ENCODE measurements around the gene SH3PXD2A. TPM values are rescaled to one million over a fixed set of nuclear protein-coding genes. Genes with fewer than 3 reads are reported as not detected.
A peak's percentile ranks its signal among the peaks of the same experiment; 100 is the strongest.

The SH3PXD2A gene
- total and polyA plus RNA-seq, 2 of the 4 experiments (the other 2 are of a cell fraction), result 6.3 to 23.0 TPM

DNA sequence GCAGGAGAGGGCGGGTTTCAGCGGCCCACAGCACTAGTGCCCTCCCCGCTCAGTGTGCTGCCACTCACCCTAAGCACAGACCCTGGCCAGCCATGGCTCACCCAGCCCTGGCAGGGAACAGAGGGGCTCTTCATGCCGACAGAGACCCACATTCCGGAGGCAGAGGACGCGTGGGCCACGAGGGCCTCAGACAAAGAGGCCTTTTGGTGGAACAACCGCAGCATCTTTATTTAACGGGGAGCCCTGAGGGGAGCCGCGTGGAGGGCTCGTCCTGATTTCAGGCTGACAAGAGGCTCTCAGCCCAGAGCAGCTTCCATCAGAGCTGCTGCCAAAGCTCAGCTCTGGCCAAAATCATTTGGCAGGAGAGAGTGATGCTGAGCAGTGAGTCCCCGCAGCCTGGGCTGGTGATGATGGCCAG lies 127.8 kb downstream of the SH3PXD2A start:
- dilution Hi-C loops (cut with HindIII; ENCODE audit: low sequenced_read_pairs, unreplicated experiment) (no loop called here), in situ Hi-C loops (cut with MboI; ENCODE audit: low sequenced_read_pairs) (no loop called here), intact Hi-C loops (cut with micrococcal nuclease) (no loop called here)
- ChIA-PET POLR2A (ENCODE audit: unreplicated experiment) (no interaction called here), CTCF (no interaction called here)
- no peak overlapping the region for H2AK5ac ChIP-seq (ENCODE audit: low read depth, low read length)
- peaks cover 7% of the 10 kb centered on the region; the same call in 1 of the 2 replicates for H3K36me3 ChIP-seq (ENCODE audit: control insufficient read depth, insufficient read depth, low read length)
- DNase-seq (no peak), ATAC-seq (ENCODE audit: low read depth) (no peak)
- no peak overlapping the region for H3K27ac ChIP-seq (ENCODE audit: insufficient read depth, low read length)
- H3K9ac ChIP-seq (ENCODE audit: low read depth, low read length), result no peak overlapping the region
- H2BK15ac ChIP-seq (ENCODE audit: low read depth, low read length), result no peak overlapping the region
- no peak overlapping the region for H2BK5ac ChIP-seq (ENCODE audit: low read depth, low read length, poor library complexity, severe bottlenecking)
- H3K14ac ChIP-seq (replicated peaks; ENCODE audit: low read depth, low read length), result no peak overlapping the region
- H3K4me3 ChIP-seq (ENCODE audit: insufficient read depth, low read depth, low read length), result no peak overlapping the region
- H3K9me3 ChIP-seq (ENCODE audit: control insufficient read depth, insufficient read depth, low read length), result no peaks in the 10 kb centered on the region
- H2BK20ac ChIP-seq (ENCODE audit: low read depth, low read length), result no peak overlapping the region
- H3K4me2 ChIP-seq (ENCODE audit: low read depth, low read length), result no peak overlapping the region
- H3K18ac ChIP-seq (ENCODE audit: low read depth, low read length), result no peak overlapping the region
- no peak overlapping the region for H4K5ac ChIP-seq (ENCODE audit: low read depth, low read length)
- 0 out of 2 replicates have a peak, but pooled peaks cover 3% of the 10 kb centered on the region for H3K9me1 ChIP-seq (ENCODE audit: insufficient read depth, low read length)
- TF ChIP-seq, protein P1, sequence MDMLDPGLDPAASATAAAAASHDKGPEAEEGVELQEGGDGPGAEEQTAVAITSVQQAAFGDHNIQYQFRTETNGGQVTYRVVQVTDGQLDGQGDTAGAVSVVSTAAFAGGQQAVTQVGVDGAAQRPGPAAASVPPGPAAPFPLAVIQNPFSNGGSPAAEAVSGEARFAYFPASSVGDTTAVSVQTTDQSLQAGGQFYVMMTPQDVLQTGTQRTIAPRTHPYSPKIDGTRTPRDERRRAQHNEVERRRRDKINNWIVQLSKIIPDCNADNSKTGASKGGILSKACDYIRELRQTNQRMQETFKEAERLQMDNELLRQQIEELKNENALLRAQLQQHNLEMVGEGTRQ (IDR thresholded peaks at IDR 0.05; ENCODE audit: low read depth, low read length), result no peak
- TF ChIP-seq SMC3 (IDR thresholded peaks at IDR 0.05; ENCODE audit: low read depth, low read length) (no peak), MAFK (IDR thresholded peaks at IDR 0.05; ENCODE audit: low read depth, low read length) (no peak), MAZ (IDR thresholded peaks at IDR 0.05; ENCODE audit: borderline replicate concordance, low read depth, low read length) (no peak), CEBPB (IDR thresholded peaks at IDR 0.05; ENCODE audit: low read depth, low read length) (no peak), RFX5 (IDR thresholded peaks at IDR 0.05; ENCODE audit: low read depth, low read length) (no peak), RAD21 (IDR thresholded peaks at IDR 0.05; ENCODE audit: low read length) (no peak), NFE2L2 (IDR thresholded peaks at IDR 0.05; ENCODE audit: low read depth, low read length) (no peak), BHLHE40 (IDR thresholded peaks at IDR 0.05; ENCODE audit: low read depth, low read length) (no peak)
- TF ChIP-seq, protein P2, sequence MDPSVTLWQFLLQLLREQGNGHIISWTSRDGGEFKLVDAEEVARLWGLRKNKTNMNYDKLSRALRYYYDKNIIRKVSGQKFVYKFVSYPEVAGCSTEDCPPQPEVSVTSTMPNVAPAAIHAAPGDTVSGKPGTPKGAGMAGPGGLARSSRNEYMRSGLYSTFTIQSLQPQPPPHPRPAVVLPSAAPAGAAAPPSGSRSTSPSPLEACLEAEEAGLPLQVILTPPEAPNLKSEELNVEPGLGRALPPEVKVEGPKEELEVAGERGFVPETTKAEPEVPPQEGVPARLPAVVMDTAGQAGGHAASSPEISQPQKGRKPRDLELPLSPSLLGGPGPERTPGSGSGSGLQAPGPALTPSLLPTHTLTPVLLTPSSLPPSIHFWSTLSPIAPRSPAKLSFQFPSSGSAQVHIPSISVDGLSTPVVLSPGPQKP (IDR thresholded peaks at IDR 0.05; ENCODE audit: borderline replicate concordance, low read depth, low read length), result no peak
- 88% methylated on average over 4 of the region's 14 CpGs; no CpG with 5 or more reads in 1 of the 2 experiments for WGBS, 2 experiments (ENCODE audit: extremely low coverage in 2 of 2, insufficient read length in 1 of 2)
- H3K79me1 ChIP-seq (ENCODE audit: low read depth in 1 of 2, low read length in 2 of 2), result no peaks in the 10 kb centered on the region; a peak in 2 of 4 replicates
- H3K56ac ChIP-seq (ENCODE audit: extremely low read depth, insufficient read depth, low read length), result no peak overlapping the region
- no peak overlapping the region for H3K4ac ChIP-seq (ENCODE audit: low read depth, low read length)
- H4K91ac ChIP-seq (ENCODE audit: insufficient read depth, low read depth, low read length), result no peak overlapping the region
- no peak overlapping the region for H4K8ac ChIP-seq (ENCODE audit: low read depth in 2 of 2, low read length in 2 of 2)
- no peak overlapping the region for H2BK120ac ChIP-seq (ENCODE audit: low read depth, low read length)
- H3K23ac ChIP-seq (ENCODE audit: low read depth, low read length), result no peak overlapping the region
- H2AFZ ChIP-seq (replicated peaks; ENCODE audit: low read length, poor library complexity), result peak overlapping the region; percentile 52
- H4K20me1 ChIP-seq (ENCODE audit: insufficient read depth, low read length), result no peaks in the 10 kb centered on the region
- no peaks in the 10 kb centered on the region for H3K27me3 ChIP-seq (ENCODE audit: control insufficient read depth, insufficient read depth, low read length)
- no peaks in the 10 kb centered on the region for H3K4me1 ChIP-seq (ENCODE audit: control insufficient read depth, insufficient read depth, low read length)
- no TSS peak for BruUV-seq (replicated peaks)
- H2AK9ac ChIP-seq (replicated peaks; ENCODE audit: low read depth, low read length, poor library complexity), result peak overlapping the region; percentile 57
